GM19395 (cell line): ENCODE measurements around the gene PAEP.

Source experiments
- ATAC-seq: cut with Tn5 transposase; IDR thresholded peaks from one replicate; pipeline ENCODE4 v1.9.1; 2021; ENCODE audit warnings: mild to moderate bottlenecking, moderate library complexity; ENCODE audit not compliant: unreplicated experiment

The PAEP gene

GRCh38 chr9:135612981-135613910, 51.7 kb downstream of the PAEP start:
- no peak for ATAC-seq

GRCh38 chr9:135613946-135614805, 52.6 kb downstream of the PAEP start:
- no peak for ATAC-seq

- ATAC-seq, result no peak
These were observed 53.5 kb downstream of the PAEP start for GRCh38 chr9:135614821-135615665.

GRCh38 chr9:135615666-135616618, 54.4 kb downstream of the PAEP start:
- ATAC-seq, result no peak
